ENCODE measurements around the gene PLAGL1.
A peak's percentile ranks its signal among the peaks of the same experiment; 100 is the strongest.

The PLAGL1 gene

DNA sequence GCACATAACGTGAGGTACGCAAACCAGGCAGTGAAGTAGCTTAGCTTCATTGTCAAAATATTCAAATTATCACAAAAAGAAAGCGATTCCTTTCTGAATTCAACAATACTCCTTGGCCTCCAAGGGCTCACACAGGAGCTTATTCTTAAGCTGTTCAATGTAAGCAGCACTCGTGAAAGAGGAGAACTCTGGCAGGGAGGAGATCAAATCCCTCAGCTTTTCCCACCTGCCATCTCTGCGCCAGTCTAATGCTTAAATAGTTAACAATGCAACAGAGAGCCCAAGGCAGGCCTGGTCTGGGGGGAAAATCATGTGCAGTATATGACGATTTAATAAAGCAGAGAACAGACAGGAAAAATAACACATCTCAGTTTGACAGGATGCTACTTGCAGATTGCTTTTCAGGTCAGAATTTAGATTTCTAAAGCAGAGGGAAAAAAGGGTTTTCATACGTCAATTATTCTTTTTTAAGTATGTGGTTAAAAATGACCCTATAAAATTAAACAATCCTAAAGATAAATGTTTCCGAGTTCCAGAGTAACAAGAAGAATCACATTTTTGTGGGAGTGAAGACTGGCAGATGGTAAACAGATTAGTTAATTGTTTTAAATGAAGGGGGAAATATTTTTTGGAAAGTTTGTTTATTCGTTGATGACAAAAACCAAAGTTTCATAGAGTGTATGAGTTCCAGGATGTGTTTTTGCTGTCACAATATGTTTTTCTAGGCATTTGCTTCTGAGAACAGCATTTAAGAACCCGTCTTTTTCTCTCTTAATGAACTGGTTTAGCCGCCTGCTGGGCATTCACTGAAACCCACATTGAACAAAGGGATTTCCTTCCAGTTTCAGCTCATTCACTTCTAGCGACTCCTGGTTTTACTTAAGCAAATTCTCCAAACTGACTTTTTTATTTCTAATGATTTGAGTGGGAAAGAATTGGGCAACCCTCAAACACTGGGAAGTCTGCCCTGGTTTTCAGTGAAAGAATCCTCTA lies 45.9 kb downstream of the PLAGL1 start:
- Histone ChIP-seq H3K4me1 (ENCODE audit: control insufficient read depth, insufficient read depth, low read length) (peaks cover 43% of the 10 kb centered on the region), H3K4me3 (ENCODE audit: low read length) (no peak overlapping the region), H3K27me3 (replicated peaks; ENCODE audit: control insufficient read depth, insufficient read depth, low read length) (no peaks in the 10 kb centered on the region), H3K36me3 (ENCODE audit: control insufficient read depth, insufficient read depth, low read length, severe bottlenecking) (peaks cover 61% of the 10 kb centered on the region), H3K9me3 (ENCODE audit: control insufficient read depth, low read length) (no peaks in the 10 kb centered on the region), H3K9ac (ENCODE audit: low read length) (peak overlapping the region; percentile 24)
- peak; percentile 79 for DNase-seq (ENCODE audit: low read depth)

DNA sequence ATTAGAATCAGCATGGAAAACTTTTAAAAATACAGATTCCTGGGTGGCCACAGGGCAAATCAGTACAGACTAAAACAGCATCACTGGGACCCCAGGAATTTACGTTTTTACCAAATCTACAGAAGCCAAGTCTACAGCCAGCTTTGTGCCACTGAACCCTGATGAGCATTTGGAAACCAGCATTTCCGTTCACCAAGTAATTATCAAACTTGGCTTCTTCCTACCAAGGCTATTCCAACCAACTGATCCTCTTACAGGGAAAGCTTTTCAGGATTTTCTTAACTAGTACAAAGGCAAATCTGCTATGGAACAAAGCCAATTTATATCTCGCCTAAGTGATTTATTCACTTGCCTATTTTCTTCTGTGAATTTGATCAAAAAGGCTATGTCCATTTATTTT lies 47.0 kb downstream of the PLAGL1 start:
- no peaks in the 10 kb centered on the region for H3K9me3 ChIP-seq (ENCODE audit: control insufficient read depth, low read length)
- no peaks in the 10 kb centered on the region for H3K27me3 ChIP-seq (replicated peaks; ENCODE audit: control insufficient read depth, insufficient read depth, low read length)
- no peak for DNase-seq (ENCODE audit: low read depth)
- H3K36me3 ChIP-seq (ENCODE audit: control insufficient read depth, insufficient read depth, low read length, severe bottlenecking), result peaks cover 50% of the 10 kb centered on the region
- H3K9ac ChIP-seq (ENCODE audit: low read length), result no peak overlapping the region
- H3K4me3 ChIP-seq (ENCODE audit: low read length), result no peak overlapping the region
- peaks cover 38% of the 10 kb centered on the region for H3K4me1 ChIP-seq (ENCODE audit: control insufficient read depth, insufficient read depth, low read length)

DNA sequence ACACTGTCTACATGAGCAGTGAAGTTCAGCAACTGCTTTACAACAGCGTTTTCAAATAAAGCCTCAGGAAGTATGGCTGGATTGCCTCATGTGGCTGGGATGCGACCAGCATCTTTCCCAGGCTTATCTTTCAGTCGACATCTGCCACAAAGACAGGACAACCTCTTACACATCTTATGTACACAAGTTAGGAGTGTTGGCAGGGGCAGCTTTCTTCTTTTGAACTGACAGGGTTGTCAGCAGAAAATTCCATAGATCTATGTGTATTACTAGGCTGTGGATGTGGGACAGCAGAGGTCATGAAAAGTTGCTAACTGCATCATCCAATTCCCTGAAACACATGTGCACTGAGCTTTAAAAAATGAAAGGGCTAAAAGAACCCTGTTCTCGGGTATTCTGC lies 48.1 kb downstream of the PLAGL1 start:
- Histone ChIP-seq H3K9ac (ENCODE audit: low read length) (no peak overlapping the region), H3K4me1 (ENCODE audit: control insufficient read depth, insufficient read depth, low read length) (peaks cover 30% of the 10 kb centered on the region)

DNA sequence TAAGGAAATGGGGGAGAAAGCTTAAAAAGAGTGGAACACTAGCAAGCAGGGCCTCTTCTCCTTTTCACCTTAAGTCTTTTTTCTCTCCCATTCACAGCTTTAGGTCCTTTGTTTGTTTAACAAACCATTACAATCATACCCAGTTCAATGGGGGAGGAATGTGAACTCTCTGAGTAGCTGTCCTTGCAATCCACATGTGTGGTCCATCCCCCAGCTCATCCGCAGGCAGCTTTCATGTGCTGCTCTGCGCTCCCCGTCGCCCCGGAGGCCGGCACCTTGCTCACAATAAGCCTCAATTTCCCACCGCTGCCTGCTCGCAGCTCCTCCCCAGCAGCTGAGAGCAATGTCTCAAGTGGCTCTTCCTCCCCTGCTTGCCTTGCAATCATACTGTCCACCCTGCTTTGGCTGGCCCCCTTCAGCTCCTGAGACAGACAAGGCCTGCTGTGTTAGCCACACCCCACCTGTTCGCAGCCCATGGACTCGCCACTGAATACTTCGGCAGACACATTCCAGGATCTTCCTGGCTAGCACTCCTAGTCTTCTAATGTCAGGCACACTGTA lies 49.1 kb downstream of the PLAGL1 start:
- H3K27me3 ChIP-seq (replicated peaks; ENCODE audit: control insufficient read depth, insufficient read depth, low read length), result no peaks in the 10 kb centered on the region
- no peaks in the 10 kb centered on the region for H3K9me3 ChIP-seq (ENCODE audit: control insufficient read depth, low read length)
- no peak for DNase-seq (ENCODE audit: low read depth)
- H3K9ac ChIP-seq (ENCODE audit: low read length), result no peak overlapping the region
- no peak overlapping the region for H3K4me3 ChIP-seq (ENCODE audit: low read length)
- peaks cover 30% of the 10 kb centered on the region for H3K4me1 ChIP-seq (ENCODE audit: control insufficient read depth, insufficient read depth, low read length)
- peaks cover 47% of the 10 kb centered on the region for H3K36me3 ChIP-seq (ENCODE audit: control insufficient read depth, insufficient read depth, low read length, severe bottlenecking)

More for the DNA sequence above, 48.1 kb downstream of the PLAGL1 start:
- DNase-seq (ENCODE audit: low read depth), result no peak
- peaks cover 51% of the 10 kb centered on the region for H3K36me3 ChIP-seq (ENCODE audit: control insufficient read depth, insufficient read depth, low read length, severe bottlenecking)
- no peak overlapping the region for H3K4me3 ChIP-seq (ENCODE audit: low read length)
- H3K9me3 ChIP-seq (ENCODE audit: control insufficient read depth, low read length), result no peaks in the 10 kb centered on the region
- H3K27me3 ChIP-seq (replicated peaks; ENCODE audit: control insufficient read depth, insufficient read depth, low read length), result no peaks in the 10 kb centered on the region

DNA sequence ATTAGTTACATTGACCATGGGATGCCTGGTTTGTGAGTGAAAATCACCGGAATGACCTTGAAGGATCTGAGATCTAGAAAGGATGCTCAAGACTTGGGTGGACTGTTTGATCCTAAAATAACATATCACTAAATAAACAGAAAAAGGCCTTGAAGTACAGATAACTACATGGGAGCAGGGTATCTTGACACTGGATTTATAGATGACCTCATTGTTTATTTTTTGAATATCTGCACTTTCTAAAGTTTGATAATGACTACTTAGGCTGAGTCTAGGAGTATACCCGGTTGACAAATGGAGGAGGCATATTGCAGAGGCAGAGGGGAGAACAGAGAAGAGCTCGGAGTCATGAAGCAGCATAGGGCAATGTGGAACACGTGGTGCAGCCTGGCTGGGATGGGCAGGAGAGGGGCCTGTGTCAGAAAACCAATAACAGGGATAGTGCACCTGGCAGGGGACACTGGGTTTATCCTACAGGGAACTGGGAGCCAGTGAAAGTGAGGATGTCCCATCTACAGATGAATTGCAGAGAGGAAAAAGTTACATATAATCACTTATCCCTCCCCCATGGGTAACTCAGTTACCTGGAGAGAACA lies 50.3 kb downstream of the PLAGL1 start:
- no peak for DNase-seq (ENCODE audit: low read depth)
- Histone ChIP-seq H3K4me3 (ENCODE audit: low read length) (no peak overlapping the region), H3K4me1 (ENCODE audit: control insufficient read depth, insufficient read depth, low read length) (peaks cover 23% of the 10 kb centered on the region), H3K27me3 (replicated peaks; ENCODE audit: control insufficient read depth, insufficient read depth, low read length) (no peaks in the 10 kb centered on the region), H3K36me3 (ENCODE audit: control insufficient read depth, insufficient read depth, low read length, severe bottlenecking) (peaks cover 39% of the 10 kb centered on the region), H3K9ac (ENCODE audit: low read length) (no peak overlapping the region), H3K9me3 (ENCODE audit: control insufficient read depth, low read length) (no peaks in the 10 kb centered on the region)

DNA sequence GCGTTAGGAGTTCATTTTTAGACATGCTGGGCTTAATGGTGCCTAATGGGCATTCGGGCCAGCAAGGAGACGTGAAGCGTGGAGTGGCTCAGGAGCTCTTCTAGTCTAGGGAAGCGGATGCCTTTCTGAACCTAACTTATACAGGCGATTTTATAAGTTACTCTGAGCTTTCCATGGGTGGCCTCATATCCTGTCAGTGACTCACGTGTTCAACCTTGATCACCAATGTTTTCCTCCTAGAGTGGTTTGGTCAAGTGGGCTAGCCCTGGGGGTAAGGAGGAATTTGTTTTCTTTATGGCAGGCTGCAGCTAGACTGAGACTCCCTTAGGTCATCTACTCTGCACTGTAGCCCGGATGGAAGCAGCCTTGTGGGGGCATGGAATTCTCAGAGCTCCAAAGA lies 52.1 kb downstream of the PLAGL1 start:
- no peak overlapping the region for H3K9ac ChIP-seq (ENCODE audit: low read length)
- H3K27me3 ChIP-seq (replicated peaks; ENCODE audit: control insufficient read depth, insufficient read depth, low read length), result no peaks in the 10 kb centered on the region
- peaks cover 11% of the 10 kb centered on the region for H3K4me1 ChIP-seq (ENCODE audit: control insufficient read depth, insufficient read depth, low read length)
- H3K36me3 ChIP-seq (ENCODE audit: control insufficient read depth, insufficient read depth, low read length, severe bottlenecking), result peaks cover 55% of the 10 kb centered on the region
- no peak overlapping the region for H3K4me3 ChIP-seq (ENCODE audit: low read length)
- no peak for DNase-seq (ENCODE audit: low read depth)
- H3K9me3 ChIP-seq (ENCODE audit: control insufficient read depth, low read length), result no peaks in the 10 kb centered on the region

DNA sequence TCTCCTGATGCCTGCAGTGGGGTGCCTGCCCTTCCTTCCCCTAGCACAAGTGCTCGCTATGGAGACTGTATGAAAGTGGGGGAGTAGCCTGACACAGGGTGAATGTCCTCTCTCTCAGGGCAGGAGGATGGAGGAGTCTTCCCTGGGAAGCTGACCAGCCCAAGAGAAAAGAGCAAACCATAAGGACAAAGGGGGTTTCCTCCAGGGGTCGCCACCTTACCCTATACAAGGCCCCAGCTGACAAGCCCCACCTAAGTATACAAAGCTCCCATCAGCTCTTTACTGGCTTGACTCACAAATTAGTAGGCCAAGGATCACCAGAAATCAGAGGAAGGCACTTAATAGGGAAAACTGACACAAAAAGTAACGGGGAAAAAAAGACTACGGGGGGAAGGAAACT lies 54.1 kb downstream of the PLAGL1 start:
- Histone ChIP-seq H3K4me3 (ENCODE audit: low read length) (no peak overlapping the region), H3K9ac (ENCODE audit: low read length) (no peak overlapping the region), H3K27me3 (replicated peaks; ENCODE audit: control insufficient read depth, insufficient read depth, low read length) (no peaks in the 10 kb centered on the region), H3K4me1 (ENCODE audit: control insufficient read depth, insufficient read depth, low read length) (no peaks in the 10 kb centered on the region), H3K9me3 (ENCODE audit: control insufficient read depth, low read length) (no peaks in the 10 kb centered on the region), H3K36me3 (ENCODE audit: control insufficient read depth, insufficient read depth, low read length, severe bottlenecking) (peaks cover 59% of the 10 kb centered on the region)
- DNase-seq (ENCODE audit: low read depth), result no peak

DNA sequence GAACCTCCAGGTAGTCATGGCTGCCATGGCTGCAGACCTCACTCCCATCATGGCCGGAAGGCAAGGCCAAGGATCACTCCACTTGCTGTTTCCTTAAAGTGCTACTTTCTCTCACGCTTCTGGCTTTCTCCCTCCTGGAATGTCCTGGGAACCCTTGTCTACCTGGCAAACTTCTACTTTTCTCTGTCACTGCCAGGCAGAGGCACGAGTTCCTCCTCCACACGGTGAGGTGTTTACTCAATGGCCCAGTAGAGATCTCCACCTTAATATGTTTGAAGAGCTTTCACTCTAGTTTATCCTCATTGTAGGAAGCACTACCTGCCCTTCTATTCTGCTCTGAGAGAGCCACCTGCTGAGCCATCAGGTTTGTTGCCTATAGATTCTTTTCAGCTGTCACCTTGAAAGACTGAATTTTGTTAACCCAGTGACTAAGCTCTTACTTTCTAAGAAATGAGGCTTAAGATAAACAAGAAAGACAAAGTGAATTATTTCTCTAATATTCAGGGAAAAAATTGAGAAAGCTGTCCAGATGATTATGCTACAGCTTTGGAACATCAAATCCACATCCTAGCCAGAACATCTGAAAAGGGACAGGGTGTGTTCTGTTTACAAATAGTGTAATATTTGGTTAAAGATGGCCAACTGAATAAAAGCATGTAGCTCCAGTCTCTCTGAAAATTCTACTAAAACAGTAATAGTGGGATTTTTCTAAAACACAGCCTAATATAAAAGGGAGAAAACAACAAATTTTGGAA lies 54.9 kb downstream of the PLAGL1 start:
- Histone ChIP-seq H3K4me1 (ENCODE audit: control insufficient read depth, insufficient read depth, low read length) (no peaks in the 10 kb centered on the region), H3K36me3 (ENCODE audit: control insufficient read depth, insufficient read depth, low read length, severe bottlenecking) (peaks cover 59% of the 10 kb centered on the region), H3K9me3 (ENCODE audit: control insufficient read depth, low read length) (no peaks in the 10 kb centered on the region), H3K9ac (ENCODE audit: low read length) (no peak overlapping the region), H3K27me3 (replicated peaks; ENCODE audit: control insufficient read depth, insufficient read depth, low read length) (no peaks in the 10 kb centered on the region), H3K4me3 (ENCODE audit: low read length) (no peak overlapping the region)
- no peak for DNase-seq (ENCODE audit: low read depth)

DNA sequence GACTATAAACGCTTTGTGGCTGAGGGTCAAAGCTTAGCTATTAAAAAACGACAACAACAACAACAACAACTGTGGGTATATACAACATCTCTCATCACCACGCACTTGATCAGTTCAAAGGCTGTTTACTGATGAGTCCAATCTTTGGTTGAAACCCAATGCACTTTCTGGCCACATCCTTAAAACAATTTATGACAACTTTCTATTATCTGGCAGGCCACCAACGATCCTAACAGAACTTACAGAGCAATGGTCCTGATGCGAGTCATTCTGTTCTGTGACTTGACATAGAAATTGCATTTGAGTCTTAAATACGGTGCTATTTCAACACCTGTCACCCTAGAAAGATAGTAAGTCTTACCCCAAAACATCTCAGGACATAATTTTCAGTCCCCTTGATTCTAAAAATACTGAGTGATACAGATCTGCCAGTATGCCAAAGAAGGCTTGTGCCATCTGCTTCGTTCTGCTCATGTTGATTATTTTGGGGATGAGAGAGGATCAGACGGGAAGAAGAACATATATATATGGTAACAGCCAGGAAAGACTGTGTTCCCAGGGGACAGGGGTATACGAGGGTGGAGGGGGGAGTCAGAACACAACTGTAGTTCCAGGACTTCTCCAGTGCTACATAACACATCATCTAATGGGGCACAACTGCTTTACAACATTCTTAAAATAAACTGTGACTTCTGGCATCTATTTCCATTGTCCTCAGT lies 55.8 kb downstream of the PLAGL1 start:
- no peak for DNase-seq (ENCODE audit: low read depth)
- H3K9ac ChIP-seq (ENCODE audit: low read length), result no peak overlapping the region
- H3K27me3 ChIP-seq (replicated peaks; ENCODE audit: control insufficient read depth, insufficient read depth, low read length), result no peaks in the 10 kb centered on the region
- no peaks in the 10 kb centered on the region for H3K9me3 ChIP-seq (ENCODE audit: control insufficient read depth, low read length)
- no peaks in the 10 kb centered on the region for H3K4me1 ChIP-seq (ENCODE audit: control insufficient read depth, insufficient read depth, low read length)
- peaks cover 61% of the 10 kb centered on the region for H3K36me3 ChIP-seq (ENCODE audit: control insufficient read depth, insufficient read depth, low read length, severe bottlenecking)
- no peak overlapping the region for H3K4me3 ChIP-seq (ENCODE audit: low read length)

DNA sequence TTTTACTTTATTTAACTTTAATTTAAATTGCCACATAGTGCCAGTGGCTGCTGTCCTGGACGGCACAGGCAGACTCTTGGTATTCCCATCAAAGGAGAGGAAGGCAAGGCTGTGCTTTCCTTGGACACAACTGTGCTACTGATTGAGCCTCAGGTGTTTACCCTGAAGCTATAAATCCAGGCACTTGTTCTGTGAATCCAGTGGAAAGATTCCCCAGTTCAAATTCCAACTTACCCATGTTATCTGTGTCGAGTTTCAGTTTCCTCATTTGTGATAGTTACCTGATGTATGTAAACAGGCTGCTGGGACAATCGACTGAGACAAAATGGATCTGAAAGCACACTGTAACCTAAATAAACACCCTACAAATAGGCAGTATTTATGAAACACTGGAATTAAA lies 57.2 kb downstream of the PLAGL1 start:
- DNase-seq (ENCODE audit: low read depth), result no peak
- Histone ChIP-seq H3K36me3 (ENCODE audit: control insufficient read depth, insufficient read depth, low read length, severe bottlenecking) (peaks cover 72% of the 10 kb centered on the region), H3K9ac (ENCODE audit: low read length) (no peak overlapping the region)

More for the DNA sequence above, 57.2 kb downstream of the PLAGL1 start:
- H3K9me3 ChIP-seq (ENCODE audit: control insufficient read depth, low read length), result no peaks in the 10 kb centered on the region
- H3K27me3 ChIP-seq (replicated peaks; ENCODE audit: control insufficient read depth, insufficient read depth, low read length), result no peaks in the 10 kb centered on the region
- H3K4me3 ChIP-seq (ENCODE audit: low read length), result no peak overlapping the region
- H3K4me1 ChIP-seq (ENCODE audit: control insufficient read depth, insufficient read depth, low read length), result no peaks in the 10 kb centered on the region
